Natural killer cell (primary cell): ENCODE results near the gene CARD19. TPM values are rescaled to one million over a fixed set of nuclear protein-coding genes. Genes with fewer than 3 reads are reported as not detected.

ENCODE experiments used
- ATAC-seq, 3 donors: fragments of 150-1000 bp in 2 of 3; fragments of 200-7000 bp in 1 of 3; cut with Tn5 transposase; 1 replicate in 1 of 3; 2 replicates in 2 of 3; pipeline ENCODE4 v1.10.0; 2021; ENCODE audit warnings: mild to moderate bottlenecking in 2 of 3, moderate library complexity in 2 of 3
- DNase-seq, 2 donors: peaks; one replicate each; pipeline versions ENCODE4 v3.0.0 to v3.0.0-alpha.2; 2013 to 2021; ENCODE audit warnings: mixed read lengths in 1 of 2
- H3K27ac ChIP-seq: one replicate; pipeline ENCODE4 v1.5.1; 2013; ENCODE audit warnings: mild to moderate bottlenecking, low read length
- H3K27me3 ChIP-seq: one replicate; pipeline ENCODE4 v1.6.1; 2013; ENCODE audit warnings: low read length; ENCODE audit not compliant: control insufficient read depth, insufficient read depth
- H3K36me3 ChIP-seq: one replicate; pipeline ENCODE4 v1.6.1; 2013; ENCODE audit warnings: low read length; ENCODE audit not compliant: control insufficient read depth, insufficient read depth
- H3K4me1 ChIP-seq: one replicate; pipeline ENCODE4 v1.6.1; 2013; ENCODE audit warnings: low read length; ENCODE audit not compliant: control insufficient read depth, insufficient read depth
- H3K4me3 ChIP-seq: one replicate; pipeline ENCODE4 v1.5.1; 2013; ENCODE audit warnings: low read length
- H3K9me3 ChIP-seq: one replicate; pipeline ENCODE4 v1.6.1; 2013; ENCODE audit warnings: low read length; ENCODE audit not compliant: control insufficient read depth, insufficient read depth
- H3K27ac Mint-ChIP-seq, 2 donors: one replicate each; pipeline ENCODE4 v1.8.0; 2022; ENCODE audit warnings: mild to moderate bottlenecking in 2 of 2, mixed read lengths in 2 of 2, moderate library complexity in 1 of 2
- H3K27me3 Mint-ChIP-seq, 2 donors: one replicate each; pipeline ENCODE4 v1.8.0; 2022; ENCODE audit warnings: low read depth in 2 of 2, mixed read lengths in 2 of 2
- H3K36me3 Mint-ChIP-seq: one replicate; pipeline ENCODE4 v1.8.0; 2022; ENCODE audit warnings: mixed read lengths
- H3K4me1 Mint-ChIP-seq, 2 donors: one replicate each; pipeline ENCODE4 v1.8.0; 2022; ENCODE audit warnings: mixed read lengths in 2 of 2
- H3K4me3 Mint-ChIP-seq: one replicate; pipeline ENCODE4 v1.8.0; 2022; ENCODE audit warnings: mild to moderate bottlenecking, moderate library complexity, mixed read lengths
- H3K9me3 Mint-ChIP-seq, 2 donors: one replicate each; pipeline ENCODE4 v1.8.0; 2022; ENCODE audit warnings: mixed read lengths in 2 of 2
- WGBS: methylation state at CpG from one replicate; pipeline ENCODE4 v1.1.7; 2013; ENCODE audit warnings: missing lambda C conversion rate; ENCODE audit not compliant: insufficient coverage; 5-methylcytosine and 5-hydroxymethylcytosine counted together
- intact Hi-C: fragments of 100-400 bp; cut with micrococcal nuclease; formaldehyde crosslinking; loops from one replicate; pipeline ENCODE4 v1.14.2; 2022
- total RNA-seq, 4 donors: library from RNA; stranded (reverse); fragments of 120-200 nt in 1 of 4; gene quantifications; one replicate each; pipeline versions ENCODE4 v1.2.3 to v1.2.4, GENCODE V29; 2013 to 2022
- TF ChIP-seq, protein P1 (sequence below): fragments of 200-600 bp; IDR thresholded peaks from one replicate; pipeline ENCODE4 v1.8.0; 2022; ENCODE audit warnings: antibody characterized with exemption

Gene CARD19
- total RNA-seq, 3 donors from 2014 or later (not counting 1 experiment from before 2014, with no cell fraction given): 30.7 to 49.1 (median 42.6) TPM

DNA sequence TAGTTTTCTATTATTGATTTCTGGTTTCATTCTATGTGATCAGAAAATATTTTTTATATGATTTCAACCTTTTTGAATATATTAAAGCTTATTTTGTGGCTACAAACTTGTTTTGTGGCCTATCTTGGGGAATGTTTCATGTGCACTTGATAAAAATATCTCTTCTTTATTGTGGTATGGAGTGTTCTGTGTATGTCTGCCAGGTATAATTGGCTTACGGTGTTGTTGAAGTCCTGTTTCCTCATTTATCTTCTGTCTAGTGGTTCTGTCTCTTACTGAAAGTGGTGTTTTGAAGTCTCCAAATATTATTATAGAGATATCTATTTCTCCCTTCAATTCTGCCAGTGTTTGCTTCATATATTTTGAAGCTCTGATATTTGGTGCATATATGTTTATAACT, 9.6 kb downstream of the CARD19 start:
- H3K27ac Mint-ChIP-seq: no peak overlapping the region

DNA sequence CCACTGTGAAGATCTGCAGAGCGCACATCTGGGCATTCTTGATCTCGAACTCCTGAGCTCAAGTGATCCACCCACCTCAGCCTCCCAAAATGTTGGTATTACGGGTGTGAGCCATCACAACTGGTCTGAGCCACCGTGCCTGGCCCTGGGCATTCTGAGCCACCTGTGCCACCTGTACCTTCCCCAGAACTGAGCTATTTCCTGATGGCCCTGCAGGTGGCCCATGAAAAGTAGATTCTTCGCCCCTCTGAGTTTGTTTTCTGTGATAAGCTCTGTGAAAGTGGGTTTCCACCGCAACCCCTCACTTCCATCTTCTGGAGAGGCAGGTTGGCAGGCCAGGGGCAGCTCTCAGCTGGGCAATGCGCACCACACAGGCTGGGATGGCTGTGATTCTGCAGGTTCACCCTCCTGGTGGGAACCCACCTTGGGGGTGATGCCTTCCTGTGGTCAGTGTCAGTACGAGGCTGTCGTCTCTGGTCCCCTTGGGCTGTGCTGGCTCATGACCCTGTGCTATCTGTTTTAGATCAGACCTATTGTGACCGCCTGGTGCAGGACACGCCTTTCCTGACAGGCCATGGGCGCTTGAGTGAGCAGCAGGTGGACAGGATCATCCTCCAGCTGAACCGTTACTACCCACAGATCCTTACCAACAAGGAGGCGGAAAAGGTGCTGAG, 11.3 kb downstream of the CARD19 start:
- ATAC-seq: no peak
- no peak overlapping the region for H3K27ac ChIP-seq
- H3K36me3 ChIP-seq: peaks cover 30% of the 10 kb centered on the region
- H3K9me3 ChIP-seq: no peaks in the 10 kb centered on the region
- TF ChIP-seq, protein P1, sequence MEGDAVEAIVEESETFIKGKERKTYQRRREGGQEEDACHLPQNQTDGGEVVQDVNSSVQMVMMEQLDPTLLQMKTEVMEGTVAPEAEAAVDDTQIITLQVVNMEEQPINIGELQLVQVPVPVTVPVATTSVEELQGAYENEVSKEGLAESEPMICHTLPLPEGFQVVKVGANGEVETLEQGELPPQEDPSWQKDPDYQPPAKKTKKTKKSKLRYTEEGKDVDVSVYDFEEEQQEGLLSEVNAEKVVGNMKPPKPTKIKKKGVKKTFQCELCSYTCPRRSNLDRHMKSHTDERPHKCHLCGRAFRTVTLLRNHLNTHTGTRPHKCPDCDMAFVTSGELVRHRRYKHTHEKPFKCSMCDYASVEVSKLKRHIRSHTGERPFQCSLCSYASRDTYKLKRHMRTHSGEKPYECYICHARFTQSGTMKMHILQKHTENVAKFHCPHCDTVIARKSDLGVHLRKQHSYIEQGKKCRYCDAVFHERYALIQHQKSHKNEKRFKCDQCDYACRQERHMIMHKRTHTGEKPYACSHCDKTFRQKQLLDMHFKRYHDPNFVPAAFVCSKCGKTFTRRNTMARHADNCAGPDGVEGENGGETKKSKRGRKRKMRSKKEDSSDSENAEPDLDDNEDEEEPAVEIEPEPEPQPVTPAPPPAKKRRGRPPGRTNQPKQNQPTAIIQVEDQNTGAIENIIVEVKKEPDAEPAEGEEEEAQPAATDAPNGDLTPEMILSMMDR: no peak
- H3K4me1 ChIP-seq: peaks cover 41% of the 10 kb centered on the region
- H3K27me3 Mint-ChIP-seq: no peaks in the 10 kb centered on the region
- 82% methylated on average over 14 of the region's 14 CpGs for WGBS
- no peak overlapping the region for H3K27ac Mint-ChIP-seq
- intact Hi-C loops: no loop called here
- H3K27me3 ChIP-seq: no peaks in the 10 kb centered on the region
- no peaks in the 10 kb centered on the region for H3K9me3 Mint-ChIP-seq
- no peak overlapping the region for H3K4me3 Mint-ChIP-seq
- peaks cover 13% of the 10 kb centered on the region for H3K36me3 Mint-ChIP-seq
- no peak overlapping the region for H3K4me3 ChIP-seq
- DNase-seq: no peak
- H3K4me1 Mint-ChIP-seq: peaks cover 6 to 9% of the 10 kb centered on the region in 2 donors

More for the DNA sequence above, 9.6 kb downstream of the CARD19 start:
- peaks cover 13% of the 10 kb centered on the region for H3K36me3 Mint-ChIP-seq
- Histone ChIP-seq H3K9me3 (no peaks in the 10 kb centered on the region), H3K4me3 (no peak overlapping the region), H3K27me3 (no peaks in the 10 kb centered on the region), H3K4me1 (peaks cover 32% of the 10 kb centered on the region), H3K36me3 (peaks cover 18% of the 10 kb centered on the region), H3K27ac (no peak overlapping the region)
- WGBS: no CpG with 5 or more reads among the region's 1 CpG
- H3K9me3 Mint-ChIP-seq: no peaks in the 10 kb centered on the region
- no peak for ATAC-seq
- no peak overlapping the region for H3K4me3 Mint-ChIP-seq
- H3K4me1 Mint-ChIP-seq: peaks cover 7 to 9% of the 10 kb centered on the region in 2 donors
- no peak for DNase-seq
- no peaks in the 10 kb centered on the region for H3K27me3 Mint-ChIP-seq
- intact Hi-C loops: no loop called here
- TF ChIP-seq, protein P1: no peak

DNA sequence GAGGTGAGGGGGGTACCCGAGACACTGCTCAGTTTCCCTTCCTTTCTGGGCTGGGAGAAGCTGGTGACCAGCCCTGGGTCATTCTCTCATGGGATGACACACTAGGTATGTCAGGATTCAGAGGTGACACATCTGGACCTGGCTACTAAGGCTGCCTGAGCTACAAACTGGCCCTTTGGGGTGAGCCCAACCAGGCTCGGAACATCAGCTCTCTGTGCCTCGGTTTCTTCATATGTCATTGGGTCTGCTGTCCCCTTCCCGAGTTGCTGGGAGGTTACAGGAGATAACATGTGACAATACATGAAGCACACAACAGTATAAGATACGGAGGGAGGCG, 11.8 kb downstream of the CARD19 start:
- DNase-seq: no peak
- Histone ChIP-seq H3K4me1 (peaks cover 42% of the 10 kb centered on the region), H3K36me3 (peaks cover 31% of the 10 kb centered on the region), H3K9me3 (no peaks in the 10 kb centered on the region), H3K4me3 (no peak overlapping the region), H3K27ac (no peak overlapping the region), H3K27me3 (no peaks in the 10 kb centered on the region)
- no peak overlapping the region for H3K4me3 Mint-ChIP-seq
- ATAC-seq: no peak
- 91% methylated on average over 6 of the region's 6 CpGs for WGBS
- no peak overlapping the region for H3K27ac Mint-ChIP-seq
- intact Hi-C loops: no loop called here
- H3K9me3 Mint-ChIP-seq: no peaks in the 10 kb centered on the region
- TF ChIP-seq, protein P1: no peak
- H3K27me3 Mint-ChIP-seq: no peaks in the 10 kb centered on the region
- peaks cover 13% of the 10 kb centered on the region for H3K36me3 Mint-ChIP-seq
- peaks cover 6 to 11% of the 10 kb centered on the region in 2 donors for H3K4me1 Mint-ChIP-seq
